GM21576 (cell line): Measurements from ENCODE around the gene AMZ1.
A peak's percentile ranks its signal among the peaks of the same experiment; 100 is the strongest.
"Not testable (repeated sequence)": the region's sequence is repeated elsewhere in the genome, so short reads cannot be mapped to it uniquely, and the experiment has no call there.

Experiments
- ATAC-seq: cut with Tn5 transposase; IDR thresholded peaks from one replicate; pipeline ENCODE4 v1.9.1; 2021; ENCODE audit warnings: mild to moderate bottlenecking, moderate library complexity; ENCODE audit not compliant: unreplicated experiment

Gene AMZ1

GRCh38 chr7:2709553-2710285 is 21.7 kb downstream of the AMZ1 start:
- peak; percentile 70 for ATAC-seq

DNA sequence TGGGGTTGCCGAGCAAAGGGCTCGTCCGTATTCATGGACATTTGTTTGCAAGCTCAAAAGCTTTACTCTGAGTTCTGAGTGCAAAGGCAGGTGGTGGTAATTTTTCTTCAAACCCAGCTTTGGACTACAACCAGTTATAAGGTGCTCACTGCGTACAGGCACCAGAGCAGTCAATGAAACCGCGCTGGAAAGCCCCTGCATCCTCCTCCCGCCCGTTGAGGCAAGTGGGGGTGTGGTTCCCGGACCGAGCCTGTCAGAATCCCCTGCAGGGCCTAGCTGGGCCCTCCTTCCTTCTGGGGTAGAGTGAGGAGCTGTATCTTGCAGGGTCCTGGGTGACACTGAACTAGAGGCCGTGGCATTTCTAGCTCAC is 22.3 kb downstream of the AMZ1 start:
- peak; percentile 48 for ATAC-seq

- peak; percentile 41 for ATAC-seq
These were observed 23.0 kb downstream of the AMZ1 start for GRCh38 chr7:2710901-2711551.

GRCh38 chr7:2711895-2712675 is 24.1 kb downstream of the AMZ1 start:
- ATAC-seq, result no peak

- ATAC-seq, result no peak
These were observed 25.4 kb downstream of the AMZ1 start for GRCh38 chr7:2713370-2713769.

- no peak for ATAC-seq
These were observed 26.0 kb downstream of the AMZ1 start for GRCh38 chr7:2713978-2714377.

DNA sequence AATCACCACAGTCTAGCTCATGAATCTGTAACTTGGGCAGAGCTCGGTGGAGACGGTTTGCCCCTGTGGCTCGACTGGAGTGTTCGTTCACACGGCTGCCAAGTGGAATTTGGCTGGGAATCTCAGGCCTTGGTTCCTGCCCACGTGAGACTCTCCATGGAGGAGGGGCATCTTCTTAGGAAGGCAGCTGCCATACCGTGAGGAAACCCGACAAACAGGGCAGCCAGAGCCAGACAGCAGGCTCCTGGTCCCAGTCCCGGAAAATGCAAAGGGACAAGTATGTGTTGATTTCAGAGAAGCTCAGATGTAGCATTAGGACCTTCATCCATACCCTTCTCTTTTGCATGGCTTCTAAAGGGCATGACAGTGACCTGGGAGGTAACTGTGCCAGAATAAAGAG is 26.6 kb downstream of the AMZ1 start:
- ATAC-seq, result no peak

DNA sequence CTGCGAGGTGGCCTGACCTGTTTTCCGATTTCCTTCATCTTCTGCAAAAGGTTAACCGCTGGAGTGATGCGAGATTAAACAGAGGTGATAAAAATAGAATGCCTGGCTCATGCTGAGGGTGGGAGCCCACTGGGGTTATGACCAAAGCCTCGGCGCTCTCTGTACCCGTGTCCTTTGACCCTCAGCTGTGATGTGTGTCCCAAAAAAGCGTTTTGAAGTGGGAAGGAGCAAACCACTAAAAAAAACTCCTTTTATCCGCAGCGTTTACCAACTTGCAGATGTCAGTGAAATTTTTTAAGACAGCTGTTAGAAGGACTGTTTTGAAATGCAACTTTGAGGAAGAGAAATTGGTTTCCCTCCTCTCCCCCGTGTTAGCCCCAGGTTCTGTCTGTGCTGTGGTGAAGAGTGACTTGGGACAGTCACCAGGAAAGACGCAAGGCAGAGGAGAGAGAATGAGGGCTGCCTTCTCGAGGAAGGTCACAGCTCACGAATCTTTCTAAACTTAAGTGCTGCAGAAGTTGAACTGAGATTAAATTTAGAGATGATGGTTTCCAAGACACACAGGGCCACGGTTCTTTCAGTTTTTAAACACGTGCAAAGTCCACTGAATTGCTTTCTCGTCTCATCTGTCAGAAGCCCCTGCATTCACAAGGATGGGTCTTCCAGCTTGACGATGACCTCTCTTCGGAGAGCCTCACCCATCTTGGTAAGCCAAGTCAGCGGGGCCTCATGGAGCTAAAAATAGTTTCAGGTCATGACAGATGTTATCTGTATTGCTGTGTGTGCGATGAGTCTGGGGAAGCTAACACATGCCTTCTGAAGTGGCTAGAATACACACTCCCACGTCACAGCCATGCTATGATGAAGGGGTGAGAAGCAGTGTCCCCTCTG is 27.6 kb downstream of the AMZ1 start:
- no peak for ATAC-seq

GRCh38 chr7:2716488-2716887 is 28.5 kb downstream of the AMZ1 start:
- no peak for ATAC-seq

DNA sequence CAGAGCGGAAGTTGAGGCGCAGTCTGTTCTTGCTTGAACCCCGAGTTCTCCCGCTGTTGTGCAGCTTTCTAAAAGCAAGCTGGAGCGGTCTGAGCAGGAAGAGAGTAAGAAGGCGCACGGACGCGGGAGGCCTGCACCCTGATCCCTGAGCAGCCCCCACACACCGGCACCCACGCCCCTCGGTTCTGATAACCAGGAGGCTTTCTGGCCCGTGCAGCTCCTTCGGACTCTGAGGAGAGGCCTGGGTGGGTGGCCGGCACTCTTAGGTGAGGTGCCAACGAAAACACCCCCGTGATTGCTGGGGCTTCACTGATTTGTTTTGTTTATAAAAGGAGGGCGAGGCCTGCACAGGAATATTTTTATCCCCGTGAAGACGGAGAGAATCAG is 28.9 kb downstream of the AMZ1 start:
- no peak for ATAC-seq

DNA sequence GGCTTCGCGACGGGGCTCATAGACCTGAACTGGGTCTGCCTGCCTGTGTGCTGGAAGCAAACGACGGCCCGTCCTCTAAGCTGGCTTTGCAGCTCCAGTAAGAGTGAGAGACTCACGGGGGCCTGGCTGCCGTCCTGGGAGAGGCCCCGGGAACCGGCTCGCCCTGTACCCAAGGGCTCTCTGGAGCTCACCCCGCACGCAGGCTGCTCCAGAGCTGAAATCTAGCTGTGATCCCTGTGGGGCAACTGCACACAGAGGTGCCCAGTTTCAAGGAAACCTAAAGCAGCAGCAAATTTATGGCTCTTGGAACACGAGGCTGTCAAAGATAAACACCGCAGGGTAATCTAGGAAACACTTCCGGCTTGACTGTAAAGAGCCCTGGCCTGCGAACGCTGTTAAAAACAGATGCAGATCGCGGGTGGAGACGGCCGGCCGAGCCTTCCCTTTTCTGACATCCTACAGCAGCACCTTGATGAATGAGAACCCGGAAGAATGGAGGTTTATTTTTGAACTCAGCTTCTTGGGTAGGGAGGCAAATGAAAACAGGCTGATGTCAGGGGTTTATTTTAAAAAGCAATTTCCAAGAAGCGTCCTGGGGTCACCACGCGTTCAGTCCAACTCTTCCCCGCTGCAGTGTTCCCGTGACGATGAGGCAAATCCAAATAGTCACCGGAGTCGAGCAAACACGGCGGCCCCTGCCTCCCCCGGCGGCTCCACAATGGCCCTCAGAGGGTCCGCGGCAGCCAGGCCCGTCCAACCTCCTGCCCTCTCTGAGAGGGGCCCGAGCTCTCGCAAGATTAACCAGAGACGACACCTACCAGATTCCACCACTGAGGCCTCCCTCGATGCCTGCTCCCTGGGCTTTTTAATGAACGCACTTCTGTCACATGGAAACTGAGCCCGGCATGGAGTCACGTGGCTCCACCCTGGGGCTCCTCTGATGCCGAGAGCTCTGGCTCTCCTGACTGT is 29.6 kb downstream of the AMZ1 start:
- no peak for ATAC-seq

DNA sequence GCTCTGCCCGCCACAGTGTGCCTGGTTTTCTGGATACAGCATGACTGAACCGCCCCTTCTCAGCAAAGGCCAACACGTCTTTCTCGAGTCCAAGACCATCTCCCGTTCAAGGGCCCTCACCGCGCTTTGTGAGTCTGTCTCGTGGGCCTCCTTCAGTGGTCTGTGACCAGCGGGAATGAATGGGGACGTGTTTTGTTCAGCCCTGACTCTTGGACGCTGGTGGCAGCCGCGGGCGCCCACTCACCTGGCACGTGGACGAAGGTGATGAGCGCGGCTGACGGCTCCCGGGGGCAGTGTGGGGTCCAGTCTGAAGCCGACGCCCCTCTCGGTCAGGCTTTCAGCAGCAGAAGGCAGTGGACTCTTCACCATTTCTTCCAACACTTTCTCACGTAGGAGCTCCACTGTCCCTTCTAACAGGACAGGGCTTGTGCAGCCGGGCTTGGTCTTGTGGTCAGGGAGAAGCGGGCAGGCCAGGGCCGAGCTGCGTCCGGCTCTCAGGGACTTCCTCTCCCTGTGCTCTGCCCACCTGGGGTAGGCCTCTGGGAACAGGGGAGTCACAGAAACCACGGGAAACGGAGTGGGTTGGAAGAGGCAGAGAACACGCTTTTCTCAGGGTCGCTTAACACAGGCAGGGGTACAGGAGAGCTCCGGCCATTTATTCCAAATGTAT is 30.4 kb downstream of the AMZ1 start:
- no peak for ATAC-seq

- no peak for ATAC-seq
These were observed 31.0 kb downstream of the AMZ1 start for GRCh38 chr7:2719007-2719406.

GRCh38 chr7:2720024-2720423 is 32.0 kb downstream of the AMZ1 start:
- no peak for ATAC-seq

- ATAC-seq, result no peak
These were observed 33.8 kb downstream of the AMZ1 start for GRCh38 chr7:2721842-2722241.

DNA sequence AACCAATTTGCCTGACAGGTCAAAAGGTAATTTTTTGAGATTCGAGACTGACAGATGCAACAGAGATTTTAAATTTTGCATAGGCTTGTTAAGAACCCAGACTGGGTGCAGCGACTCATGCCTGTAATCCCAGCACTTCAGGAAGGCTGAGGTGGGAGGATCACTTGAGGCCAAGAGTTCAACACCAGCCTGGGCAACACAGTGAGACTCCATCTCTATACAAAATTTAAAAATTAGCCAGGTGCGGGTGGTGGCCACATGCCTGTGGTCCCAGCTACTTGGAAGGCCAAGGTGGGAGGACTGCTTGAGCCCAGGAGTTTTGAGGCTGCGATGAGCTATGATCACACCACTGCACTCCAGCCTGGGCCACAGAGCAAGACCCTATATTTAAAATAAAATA is 34.6 kb downstream of the AMZ1 start:
- no peak for ATAC-seq

- no peak for ATAC-seq
These were observed 35.3 kb downstream of the AMZ1 start for GRCh38 chr7:2723138-2723850.

- ATAC-seq, result not testable (repeated sequence)
These were observed 36.0 kb downstream of the AMZ1 start for GRCh38 chr7:2724036-2724435.
